NB4 (cell line): ENCODE data around the gene SLC35B3.
"Not testable (repeated sequence)": the region's sequence is repeated elsewhere in the genome, so short reads cannot be mapped to it uniquely, and the experiment has no call there.

Source experiments
- POLR2A ChIP-seq: IDR thresholded peaks from 2 replicates; pipeline ENCODE4 v1.6.1; 2011; ENCODE audit warnings: mild to moderate bottlenecking; ENCODE audit not compliant: insufficient read length; ENCODE audit errors: extremely low read depth
- TF ChIP-seq, protein P1 (sequence below): IDR thresholded peaks from one replicate; pipeline ENCODE4 v1.5.1; 2012; ENCODE audit warnings: low read depth, low read length

DNA sequence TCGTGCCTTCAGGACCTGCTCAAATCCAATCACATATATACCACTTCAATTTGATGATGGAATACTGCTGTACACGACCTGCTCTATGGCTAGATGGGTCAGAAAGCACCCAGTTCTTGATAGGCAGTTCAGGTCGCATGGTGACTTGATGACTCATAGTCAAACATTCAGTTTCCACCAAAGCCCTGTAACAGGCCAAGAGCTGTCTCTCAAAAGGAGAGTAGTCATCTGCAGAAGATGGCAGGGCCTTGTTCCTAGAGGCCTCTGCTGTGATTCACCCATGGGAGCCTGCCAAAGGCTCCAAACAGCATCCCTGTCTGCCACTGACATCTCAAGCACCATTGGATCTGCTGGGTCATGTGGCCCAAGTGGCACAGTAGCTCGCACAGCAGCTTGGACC lies 29.4 kb downstream of the SLC35B3 start:
- TF ChIP-seq, protein P1, sequence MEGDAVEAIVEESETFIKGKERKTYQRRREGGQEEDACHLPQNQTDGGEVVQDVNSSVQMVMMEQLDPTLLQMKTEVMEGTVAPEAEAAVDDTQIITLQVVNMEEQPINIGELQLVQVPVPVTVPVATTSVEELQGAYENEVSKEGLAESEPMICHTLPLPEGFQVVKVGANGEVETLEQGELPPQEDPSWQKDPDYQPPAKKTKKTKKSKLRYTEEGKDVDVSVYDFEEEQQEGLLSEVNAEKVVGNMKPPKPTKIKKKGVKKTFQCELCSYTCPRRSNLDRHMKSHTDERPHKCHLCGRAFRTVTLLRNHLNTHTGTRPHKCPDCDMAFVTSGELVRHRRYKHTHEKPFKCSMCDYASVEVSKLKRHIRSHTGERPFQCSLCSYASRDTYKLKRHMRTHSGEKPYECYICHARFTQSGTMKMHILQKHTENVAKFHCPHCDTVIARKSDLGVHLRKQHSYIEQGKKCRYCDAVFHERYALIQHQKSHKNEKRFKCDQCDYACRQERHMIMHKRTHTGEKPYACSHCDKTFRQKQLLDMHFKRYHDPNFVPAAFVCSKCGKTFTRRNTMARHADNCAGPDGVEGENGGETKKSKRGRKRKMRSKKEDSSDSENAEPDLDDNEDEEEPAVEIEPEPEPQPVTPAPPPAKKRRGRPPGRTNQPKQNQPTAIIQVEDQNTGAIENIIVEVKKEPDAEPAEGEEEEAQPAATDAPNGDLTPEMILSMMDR = not testable (repeated sequence)
- not testable (repeated sequence) for TF ChIP-seq POLR2A
